Measurements from ENCODE around the gene STX12. TPM values are rescaled to one million over a fixed set of nuclear protein-coding genes. Genes with fewer than 3 reads are reported as not detected.

STX12 gene
- total RNA-seq, 1 experiment from 2014 or later, result 24.5 TPM

DNA sequence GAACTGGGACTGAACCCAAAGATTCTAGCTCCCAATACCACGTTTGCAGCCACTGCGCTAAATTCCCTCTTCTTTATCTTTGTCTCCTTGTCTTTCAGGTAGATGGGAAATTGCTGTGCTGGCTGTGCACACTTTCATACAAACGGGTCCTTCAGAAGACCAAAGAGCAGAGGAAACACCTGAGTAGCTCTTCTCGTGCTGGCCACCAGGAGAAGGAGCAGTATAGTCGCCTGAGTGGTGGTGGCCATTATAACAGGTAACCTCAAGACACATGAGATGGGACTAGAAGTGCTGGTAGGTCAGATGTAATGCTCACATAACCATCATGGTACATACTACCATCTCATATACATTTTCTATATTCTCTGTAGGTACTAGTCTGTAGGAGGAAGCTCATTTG, 28.5 kb upstream of the STX12 start:
- intact Hi-C loops (cut with micrococcal nuclease; ENCODE audit: unreplicated experiment), result no loop called here
- BruUV-seq (replicated peaks), result no TSS peak
- H3K27me3 ChIP-seq (replicated peaks; ENCODE audit: insufficient read depth, low read depth, low read length, poor library complexity), result no peaks in the 10 kb centered on the region
- TF ChIP-seq EZH2 (IDR thresholded peaks at IDR 0.05; ENCODE audit: borderline replicate concordance, low read depth, low read length, poor library complexity, severe bottlenecking), result no peak
- TF ChIP-seq, protein P1, sequence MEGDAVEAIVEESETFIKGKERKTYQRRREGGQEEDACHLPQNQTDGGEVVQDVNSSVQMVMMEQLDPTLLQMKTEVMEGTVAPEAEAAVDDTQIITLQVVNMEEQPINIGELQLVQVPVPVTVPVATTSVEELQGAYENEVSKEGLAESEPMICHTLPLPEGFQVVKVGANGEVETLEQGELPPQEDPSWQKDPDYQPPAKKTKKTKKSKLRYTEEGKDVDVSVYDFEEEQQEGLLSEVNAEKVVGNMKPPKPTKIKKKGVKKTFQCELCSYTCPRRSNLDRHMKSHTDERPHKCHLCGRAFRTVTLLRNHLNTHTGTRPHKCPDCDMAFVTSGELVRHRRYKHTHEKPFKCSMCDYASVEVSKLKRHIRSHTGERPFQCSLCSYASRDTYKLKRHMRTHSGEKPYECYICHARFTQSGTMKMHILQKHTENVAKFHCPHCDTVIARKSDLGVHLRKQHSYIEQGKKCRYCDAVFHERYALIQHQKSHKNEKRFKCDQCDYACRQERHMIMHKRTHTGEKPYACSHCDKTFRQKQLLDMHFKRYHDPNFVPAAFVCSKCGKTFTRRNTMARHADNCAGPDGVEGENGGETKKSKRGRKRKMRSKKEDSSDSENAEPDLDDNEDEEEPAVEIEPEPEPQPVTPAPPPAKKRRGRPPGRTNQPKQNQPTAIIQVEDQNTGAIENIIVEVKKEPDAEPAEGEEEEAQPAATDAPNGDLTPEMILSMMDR (conservative IDR thresholded peaks at IDR 0.05; ENCODE audit: low read depth, low read length), result no peak
- ChIA-PET CTCF (no interaction called here), POLR2A (ENCODE audit: low non-redundant PET) (no interaction called here)
- H3K4me1 ChIP-seq (ENCODE audit: insufficient read depth, low read length, poor library complexity, severe bottlenecking), result no peaks in the 10 kb centered on the region
- no peaks in the 10 kb centered on the region for H3K9me3 ChIP-seq (ENCODE audit: low read depth, low read length, poor library complexity, severe bottlenecking)
- peaks cover 11% of the 10 kb centered on the region for H3K36me3 ChIP-seq (ENCODE audit: insufficient read depth, low read length, poor library complexity, severe bottlenecking)
- no peak for DNase-seq (ENCODE audit: low spot score)
- H3K27ac ChIP-seq (ENCODE audit: low read depth, low read length, poor library complexity, severe bottlenecking), result no peak overlapping the region
- H3K4me3 ChIP-seq (ENCODE audit: low read depth, low read length, poor library complexity, severe bottlenecking), result no peak overlapping the region

DNA sequence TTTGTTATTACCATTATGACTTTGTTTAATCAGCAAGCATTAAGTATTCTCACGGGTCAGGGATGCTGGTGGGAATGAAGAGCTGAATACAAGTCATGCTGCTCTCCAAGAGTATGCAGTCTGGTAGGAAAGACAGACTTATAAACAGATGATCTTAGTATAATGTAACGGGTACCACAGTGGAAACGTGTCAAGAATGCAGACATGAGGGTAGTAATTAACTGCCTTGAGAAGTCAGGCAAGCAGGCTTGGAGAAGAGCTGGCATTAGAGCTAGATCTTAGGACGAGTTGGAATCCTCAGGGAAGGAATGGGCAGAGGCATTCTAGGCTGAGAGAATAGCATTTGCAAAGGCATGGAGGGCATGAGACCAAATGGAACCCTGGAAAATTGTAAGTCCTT, 27.6 kb upstream of the STX12 start:
- no TSS peak for BruUV-seq (replicated peaks)
- DNase-seq (ENCODE audit: low spot score), result no peak
- Histone ChIP-seq H3K36me3 (ENCODE audit: insufficient read depth, low read length, poor library complexity, severe bottlenecking) (peaks cover 13% of the 10 kb centered on the region), H3K27ac (ENCODE audit: low read depth, low read length, poor library complexity, severe bottlenecking) (no peak overlapping the region), H3K27me3 (replicated peaks; ENCODE audit: insufficient read depth, low read depth, low read length, poor library complexity) (no peaks in the 10 kb centered on the region), H3K9me3 (ENCODE audit: low read depth, low read length, poor library complexity, severe bottlenecking) (no peaks in the 10 kb centered on the region), H3K4me3 (ENCODE audit: low read depth, low read length, poor library complexity, severe bottlenecking) (no peak overlapping the region), H3K4me1 (ENCODE audit: insufficient read depth, low read length, poor library complexity, severe bottlenecking) (no peaks in the 10 kb centered on the region)
- intact Hi-C loops (cut with micrococcal nuclease; ENCODE audit: unreplicated experiment), result no loop called here
- ChIA-PET CTCF (no interaction called here), POLR2A (ENCODE audit: low non-redundant PET) (no interaction called here)
- no peak for TF ChIP-seq EZH2 (IDR thresholded peaks at IDR 0.05; ENCODE audit: borderline replicate concordance, low read depth, low read length, poor library complexity, severe bottlenecking)
- TF ChIP-seq, protein P1 (conservative IDR thresholded peaks at IDR 0.05; ENCODE audit: low read depth, low read length), result no peak

DNA sequence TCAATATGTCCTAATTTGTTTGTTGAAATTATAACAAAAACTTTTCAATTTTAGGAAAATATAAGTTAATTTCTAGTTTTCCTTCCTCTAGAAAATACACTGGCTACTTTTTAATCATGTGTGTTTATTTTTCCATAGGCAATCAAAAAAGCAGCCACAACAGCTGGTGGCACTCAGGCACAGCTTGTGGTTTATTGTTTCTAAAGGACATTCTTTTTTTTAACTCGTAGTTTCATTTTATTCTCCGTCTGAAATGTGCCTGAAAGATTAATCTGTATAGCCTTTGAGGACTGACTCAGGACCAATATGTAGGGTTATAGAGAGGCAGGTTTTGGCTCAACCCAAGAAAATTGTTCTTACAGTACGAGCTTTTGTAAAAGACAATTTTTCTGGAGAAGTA, 20.7 kb upstream of the STX12 start:
- TF ChIP-seq, protein P1 (conservative IDR thresholded peaks at IDR 0.05; ENCODE audit: low read depth, low read length), result no peak
- no peak for TF ChIP-seq EZH2 (IDR thresholded peaks at IDR 0.05; ENCODE audit: borderline replicate concordance, low read depth, low read length, poor library complexity, severe bottlenecking)
- CTCF ChIA-PET, result interaction anchor here (1.0 kb wide), 1 partner anchor 21 kb away, joined by 4 read pairs; the partner anchor contains the start of gene STX12

More for the DNA sequence above, 20.7 kb upstream of the STX12 start:
- no peaks in the 10 kb centered on the region for H3K9me3 ChIP-seq (ENCODE audit: low read depth, low read length, poor library complexity, severe bottlenecking)
- intact Hi-C loops (cut with micrococcal nuclease; ENCODE audit: unreplicated experiment), result no loop called here
- no peak overlapping the region for H3K4me3 ChIP-seq (ENCODE audit: low read depth, low read length, poor library complexity, severe bottlenecking)
- H3K36me3 ChIP-seq (ENCODE audit: insufficient read depth, low read length, poor library complexity, severe bottlenecking), result peaks cover 9% of the 10 kb centered on the region
- BruUV-seq (replicated peaks), result no TSS peak
- POLR2A ChIA-PET (ENCODE audit: low non-redundant PET), result no interaction called here
- H3K27ac ChIP-seq (ENCODE audit: low read depth, low read length, poor library complexity, severe bottlenecking), result no peak overlapping the region
- no peaks in the 10 kb centered on the region for H3K27me3 ChIP-seq (replicated peaks; ENCODE audit: insufficient read depth, low read depth, low read length, poor library complexity)
- peak; percentile 4 for DNase-seq (ENCODE audit: low spot score)
- H3K4me1 ChIP-seq (ENCODE audit: insufficient read depth, low read length, poor library complexity, severe bottlenecking), result no peaks in the 10 kb centered on the region

All from A673 (cell line).